ENCODE measurements around the gene TMIE. TPM values are rescaled to one million over a fixed set of nuclear protein-coding genes. Genes with fewer than 3 reads are reported as not detected.

TMIE gene
- total and polyA plus RNA-seq, 4 donors: 0.32 to 0.71 (median 0.57) TPM

GRCh38 chr3:46713898-46714552 lies 12.8 kb downstream of the TMIE start:
- Histone ChIP-seq H3K36me3 (ENCODE audit: control insufficient read depth in 4 of 4, insufficient read depth in 4 of 4, low read length in 4 of 4) (no peaks in the 10 kb centered on the region), H3K4me1 (ENCODE audit: control insufficient read depth in 5 of 5, insufficient read depth in 5 of 5, low read length in 5 of 5) (no peaks in the 10 kb centered on the region), H3K9me3 (ENCODE audit: control insufficient read depth in 4 of 4, insufficient read depth in 3 of 4, low read length in 3 of 4) (no peaks in the 10 kb centered on the region), H3K27me3 (ENCODE audit: control insufficient read depth in 3 of 3, insufficient read depth in 3 of 3, low read length in 2 of 3) (no peaks in the 10 kb centered on the region), H3K9ac (ENCODE audit: insufficient read depth in 1 of 2, low read length in 2 of 2) (no peak overlapping the region), H3K4me3 (no peak overlapping the region), H3K27ac (ENCODE audit: low read depth in 1 of 2, low read length in 1 of 2) (no peak overlapping the region)
- DNase-seq: no peak
- 72 to 88% methylated on average over 22 of the region's 22 CpGs for WGBS, 2 donors
- peak; percentile 46 for ATAC-seq (ENCODE audit: insufficient read depth, low FRiP score)
- TF ChIP-seq CTCF (IDR thresholded peaks at IDR 0.05; ENCODE audit: control extremely low read depth, extremely low read depth): no peak

GRCh38 chr3:46714728-46715506 lies 13.7 kb downstream of the TMIE start:
- no peaks in the 10 kb centered on the region for H3K36me3 ChIP-seq (ENCODE audit: control insufficient read depth in 4 of 4, insufficient read depth in 4 of 4, low read length in 4 of 4)
- H3K27ac ChIP-seq (ENCODE audit: low read depth in 1 of 2, low read length in 1 of 2): no peak overlapping the region
- no peak overlapping the region for H3K4me3 ChIP-seq
- no peak overlapping the region for H3K9ac ChIP-seq (ENCODE audit: insufficient read depth in 1 of 2, low read length in 2 of 2)
- H3K4me1 ChIP-seq (ENCODE audit: control insufficient read depth in 5 of 5, insufficient read depth in 5 of 5, low read length in 5 of 5): no peaks in the 10 kb centered on the region
- H3K27me3 ChIP-seq (ENCODE audit: control insufficient read depth in 3 of 3, insufficient read depth in 3 of 3, low read length in 2 of 3): no peaks in the 10 kb centered on the region
- H3K9me3 ChIP-seq (ENCODE audit: control insufficient read depth in 4 of 4, insufficient read depth in 3 of 4, low read length in 3 of 4): no peaks in the 10 kb centered on the region
- TF ChIP-seq CTCF (IDR thresholded peaks at IDR 0.05; ENCODE audit: control extremely low read depth, extremely low read depth): no peak
- ATAC-seq (ENCODE audit: insufficient read depth, low FRiP score) (no peak), DNase-seq (no peak)
- 86 to 87% methylated on average over 10 of the region's 10 CpGs for WGBS, 2 donors

- Histone ChIP-seq H3K9ac (ENCODE audit: insufficient read depth in 1 of 2, low read length in 2 of 2) (no peak overlapping the region), H3K27me3 (ENCODE audit: control insufficient read depth in 3 of 3, insufficient read depth in 3 of 3, low read length in 2 of 3) (no peaks in the 10 kb centered on the region), H3K27ac (ENCODE audit: low read depth in 1 of 2, low read length in 1 of 2) (no peak overlapping the region), H3K36me3 (ENCODE audit: control insufficient read depth in 4 of 4, insufficient read depth in 4 of 4, low read length in 4 of 4) (no peaks in the 10 kb centered on the region), H3K4me3 (no peak overlapping the region), H3K4me1 (ENCODE audit: control insufficient read depth in 5 of 5, insufficient read depth in 5 of 5, low read length in 5 of 5) (no peaks in the 10 kb centered on the region), H3K9me3 (ENCODE audit: control insufficient read depth in 4 of 4, insufficient read depth in 3 of 4, low read length in 3 of 4) (no peaks in the 10 kb centered on the region)
- 92 to 94% methylated on average over 11 of the region's 11 CpGs for WGBS, 2 donors
- ATAC-seq (ENCODE audit: insufficient read depth, low FRiP score) (no peak), DNase-seq (no peak)
- TF ChIP-seq CTCF (IDR thresholded peaks at IDR 0.05; ENCODE audit: control extremely low read depth, extremely low read depth): no peak
Observed at GRCh38 chr3:46715507-46716175, 14.4 kb downstream of the TMIE start.
